WTC11 (cell line): ENCODE results near the gene LMOD3.
A peak's percentile ranks its signal among the peaks of the same experiment; 100 is the strongest.

Source experiments
- ATF1 ChIP-seq: sonication (generic); formaldehyde crosslinking; IDR thresholded peaks from 2 replicates; pipeline ENCODE4 v1.8.1; 2023; ENCODE audit warnings: mild to moderate bottlenecking, moderate library complexity, missing genetic modification reagents
- ATF2 ChIP-seq: sonication (generic); formaldehyde crosslinking; IDR thresholded peaks from 2 replicates; pipeline ENCODE4 v1.8.1; 2022; ENCODE audit warnings: low read depth, missing genetic modification reagents, borderline replicate concordance
- CBFB ChIP-seq: sonication (generic); formaldehyde crosslinking; IDR thresholded peaks from 2 replicates; pipeline ENCODE4 v1.8.1; 2022; ENCODE audit warnings: mild to moderate bottlenecking, low read depth, missing genetic modification reagents
- CTCF ChIP-seq: fragments of 200-600 bp; IDR thresholded peaks from 2 replicates; pipeline ENCODE4 v1.8.0; 2022; ENCODE audit warnings: antibody characterized with exemption
- E2F4 ChIP-seq: sonication (generic); formaldehyde crosslinking; IDR thresholded peaks from 2 replicates; pipeline ENCODE4 v1.8.1; 2022; ENCODE audit warnings: low read depth, mild to moderate bottlenecking, moderate library complexity, missing genetic modification reagents, borderline replicate concordance
- MXD4 ChIP-seq: fragments of 250-450 bp; sonication (Bioruptor Pico); IDR thresholded peaks from 2 replicates; pipeline ENCODE4 v1.8.0; 2021; ENCODE audit warnings: mild to moderate bottlenecking, moderate library complexity, borderline replicate concordance
- SMAD3 ChIP-seq: sonication (generic); formaldehyde crosslinking; IDR thresholded peaks from 2 replicates; pipeline ENCODE4 v1.8.0; 2022; ENCODE audit warnings: missing genetic modification reagents, mild to moderate bottlenecking, borderline replicate concordance
- ZNF425 ChIP-seq: fragments of 250-450 bp; sonication (Bioruptor Pico); conservative IDR thresholded peaks from 2 replicates; pipeline ENCODE4 v1.9.0; 2021; ENCODE audit warnings: mild to moderate bottlenecking

- TF ChIP-seq MXD4 (CRISPR knock-in tag) (no peak), ATF1 (CRISPR knock-in tag) (no peak), CBFB (CRISPR knock-in tag) (no peak), CTCF (peak; percentile 94), E2F4 (CRISPR knock-in tag) (no peak), ZNF425 (CRISPR knock-in tag) (no peak), SMAD3 (CRISPR knock-in tag) (no peak), ATF2 (no peak)
Observed at GRCh38 chr3:69120879-69121464, 1.4 kb downstream of the LMOD3 start.
